K562 (cell line): ENCODE measurements around the gene TRIM2. TPM values are rescaled to one million over a fixed set of nuclear protein-coding genes. Genes with fewer than 3 reads are reported as not detected.

Experiments used
- ATAC-seq: fragments of 200-7000 bp; cut with Tn5 transposase; 3 replicates; pipeline ENCODE4 v1.9.1; 2020; ENCODE audit warnings: moderate library complexity
- BruUV-seq: library from RNA; stranded (reverse); fragments of 400-500 nt; replicated peaks from 2 replicates; lab custom pipeline; 2021; lab: Mats Ljungman, UMichigan
- CTCF ChIA-PET: fragments of 300-600 bp; formaldehyde crosslinking; extraction: SDS; loops from one replicate; lab custom pipeline; 2021; ENCODE audit warnings: low intra/inter-chr PET ratio; lab: Yijun Ruan, JAX
- POLR2A ChIA-PET: fragments of 300-600, 350-650 bp; sonication (Branson Sonifier 250); formaldehyde crosslinking; extraction: SDS; loops from one replicate; lab custom pipeline; 2021; ENCODE audit warnings: antibody characterized with exemption, inconsistent platforms; lab: Yijun Ruan, JAX
- DNase-seq, 4 experiments: peaks; one replicate each; pipeline versions ENCODE4 v3.0.0 to v3.0.0-alpha.2; 2011 to 2018; ENCODE audit warnings: low spot score in 3 of 4, mixed read lengths in 3 of 4; ENCODE audit errors: extremely low read depth in 1 of 4
- FAIRE-seq: peaks from 2 replicates; lab custom pipeline; 2011; peaks lifted over from hg19 to GRCh38; lab: Jason Lieb, UNC
- H2AFZ ChIP-seq: 2 replicates; pipeline ENCODE4 v1.6.0; 2011; ENCODE audit warnings: low read depth, low read length, control low read depth, inconsistent platforms
- H3K27ac ChIP-seq: fragments of 200-600 bp; 3 replicates; pipeline ENCODE4 v1.8.0; 2011; ENCODE audit warnings: low read depth, mild to moderate bottlenecking, control low read depth, inconsistent platforms, low read length, moderate library complexity, mixed read lengths; ENCODE audit errors: extremely low read depth
- H3K27me3 ChIP-seq, 2 experiments: fragments of 300-600 bp in 1 of 2; 2 replicates in 1 of 2; 3 replicates in 1 of 2; pipeline versions ENCODE4 v1.6.0 to v1.8.0; 2011; ENCODE audit warnings: inconsistent platforms in 2 of 2, low read length in 2 of 2, mild to moderate bottlenecking in 1 of 2, mixed read lengths in 1 of 2, moderate library complexity in 1 of 2; ENCODE audit not compliant: control insufficient read depth in 2 of 2, insufficient read depth in 2 of 2
- H3K36me3 ChIP-seq: fragments of 300-600 bp; 3 replicates; pipeline ENCODE4 v1.8.0; 2011; ENCODE audit warnings: mild to moderate bottlenecking, low read length, inconsistent platforms; ENCODE audit not compliant: control insufficient read depth, insufficient read depth
- H3K4me1 ChIP-seq, 2 experiments: fragments of 200-600 bp in 1 of 2; replicated peaks in 1 of 2; 2 replicates in 1 of 2; 3 replicates in 1 of 2; pipeline versions ENCODE4 v1.5.1 to v1.8.0; 2011; ENCODE audit warnings: inconsistent platforms in 2 of 2, low read length in 2 of 2, mild to moderate bottlenecking in 1 of 2, mixed read lengths in 1 of 2, moderate library complexity in 1 of 2; ENCODE audit not compliant: control insufficient read depth in 2 of 2, insufficient read depth in 2 of 2
- H3K4me2 ChIP-seq: 2 replicates; pipeline ENCODE4 v1.6.1; 2011; ENCODE audit warnings: low read length, control low read depth, inconsistent platforms, mixed read lengths; ENCODE audit not compliant: insufficient read depth
- H3K4me3 ChIP-seq: fragments of 200-600 bp; sonication (generic), shearing (Covaris generic); 2 replicates; pipeline ENCODE4 v1.5.1; 2016; ENCODE audit warnings: control low read depth, inconsistent platforms
- H3K79me2 ChIP-seq: fragments of 200-600 bp; 3 replicates; pipeline ENCODE4 v1.8.0; 2011; ENCODE audit warnings: low read length, inconsistent platforms; ENCODE audit not compliant: control insufficient read depth, insufficient read depth
- H3K9ac ChIP-seq, 2 experiments: 2 replicates each; pipeline versions ENCODE4 v1.6.0 to v1.6.1; 2011; ENCODE audit warnings: low read depth in 2 of 2, low read length in 2 of 2, control low read depth in 1 of 2, inconsistent platforms in 1 of 2, mild to moderate bottlenecking in 1 of 2, mixed read lengths in 1 of 2; ENCODE audit not compliant: insufficient read depth in 1 of 2
- H3K9me1 ChIP-seq: one replicate; pipeline ENCODE4 v1.6.0; 2011; ENCODE audit warnings: inconsistent platforms, mild to moderate bottlenecking, low read length, moderate library complexity; ENCODE audit not compliant: control insufficient read depth, insufficient read depth
- H3K9me3 ChIP-seq: replicated peaks from 2 replicates; pipeline ENCODE4 v1.5.1; 2011; ENCODE audit warnings: low read depth, low read length, inconsistent platforms; ENCODE audit not compliant: control insufficient read depth, insufficient read depth
- H4K20me1 ChIP-seq: replicated peaks from 2 replicates; pipeline ENCODE4 v1.6.1; 2011; ENCODE audit warnings: low read length, inconsistent platforms, mixed read lengths; ENCODE audit not compliant: control insufficient read depth, insufficient read depth
- ATF2 ChIP-seq: sonication (generic); formaldehyde crosslinking; IDR thresholded peaks from 2 replicates; pipeline ENCODE4 v1.8.1; 2022; ENCODE audit warnings: missing genetic modification reagents
- ATF3 ChIP-seq, 2 experiments: fragments of 450-650 bp in 1 of 2; sonication (generic) in 1 of 2; formaldehyde crosslinking in 1 of 2; IDR thresholded peaks in 1 of 2; conservative IDR thresholded peaks in 1 of 2; 2 replicates each; pipeline versions ENCODE4 v1.6.1 to v1.8.1; 2016 to 2023; ENCODE audit warnings: mild to moderate bottlenecking in 2 of 2, moderate library complexity in 2 of 2, inconsistent platforms in 1 of 2, missing genetic modification reagents in 1 of 2
- BRF2 ChIP-seq: IDR thresholded peaks from 3 replicates; pipeline ENCODE4 v1.6.1; 2011; ENCODE audit warnings: borderline replicate concordance, mild to moderate bottlenecking; ENCODE audit not compliant: insufficient read length, insufficient read depth
- JUNB ChIP-seq: fragments of 450-650 bp; formaldehyde crosslinking; conservative IDR thresholded peaks from 2 replicates; pipeline ENCODE4 v1.4.0; 2020; ENCODE audit warnings: mild to moderate bottlenecking
- KDM4B ChIP-seq, 2 experiments: fragments of 450-650 bp in 1 of 2; sonication (generic) in 1 of 2; IDR thresholded peaks; 2 replicates each; pipeline ENCODE4 v1.6.1; 2016 to 2017; ENCODE audit warnings: borderline replicate concordance in 2 of 2, antibody characterized with exemption in 1 of 2, low read depth in 1 of 2, mild to moderate bottlenecking in 1 of 2
- NR2C2 ChIP-seq, 2 experiments: fragments of 200-800 bp in 1 of 2; sonication (Bioruptor generic) in 1 of 2; sonication (generic) in 1 of 2; formaldehyde crosslinking in 1 of 2; IDR thresholded peaks; 2 replicates each; pipeline versions ENCODE4 v1.6.1 to v1.8.0; 2016 to 2022; ENCODE audit warnings: mild to moderate bottlenecking in 1 of 2, missing compliant biosample characterization in 1 of 2, missing genetic modification characterization in 1 of 2, missing genetic modification reagents in 1 of 2
- POLR2AphosphoS2 ChIP-seq: IDR thresholded peaks from 2 replicates; pipeline ENCODE4 v1.6.1; 2012; ENCODE audit warnings: low read length, improper control_type of control experiment
- TRIM28 ChIP-seq: fragments of 450-650 bp; IDR thresholded peaks from 2 replicates; pipeline ENCODE4 v1.6.1; 2017
- ZBTB1 ChIP-seq: sonication (generic); formaldehyde crosslinking; IDR thresholded peaks from 2 replicates; pipeline ENCODE4 v1.8.1; 2023; ENCODE audit warnings: missing genetic modification reagents, low read depth, mild to moderate bottlenecking, borderline replicate concordance
- ZKSCAN8 ChIP-seq: fragments of 200-800 bp; sonication (Bioruptor generic); IDR thresholded peaks from 2 replicates; pipeline ENCODE4 v1.6.1; 2016; ENCODE audit warnings: missing genetic modification characterization, missing compliant biosample characterization
- ZNF316 ChIP-seq: fragments of 450-650 bp; IDR thresholded peaks from 2 replicates; pipeline ENCODE4 v1.6.1; 2016
- ZNF592 ChIP-seq: fragments of 450-650 bp; IDR thresholded peaks from 2 replicates; pipeline ENCODE4 v1.6.1; 2017; ENCODE audit warnings: antibody characterized with exemption, mild to moderate bottlenecking
- WGBS: fragments of 100-300 bp; shearing (Covaris generic); methylation state at CpG from one replicate; pipeline ENCODE4 v1.1.6; 2016; ENCODE audit warnings: low coverage, mixed read lengths; ENCODE audit not compliant: insufficient coverage; ENCODE audit errors: missing lambda C conversion rate; 5-methylcytosine and 5-hydroxymethylcytosine counted together
- in situ Hi-C: fragments of 300-500 bp; cut with MboI; formaldehyde crosslinking; loops from 4 replicates; pipeline ENCODE4 v1.15.0; 2018; ENCODE audit warnings: inconsistent platforms, mixed read lengths
- intact Hi-C: fragments of 100-400 bp; cut with micrococcal nuclease; formaldehyde crosslinking; loops from 2 replicates; pipeline ENCODE4 v1.14.2; 2022
- polyA plus RNA-seq, 8 experiments: library from polyadenylated mRNA; depleted of rRNA in 4 of 8; stranded (reverse) in 5 of 8; unstranded in 3 of 8; fragments of >200 nt; fragmentation: Nextera tagmentation in 2 of 8; fragmentation: Illumina TruSeq in 1 of 8; extraction: Ambion mirVana in 2 of 8; extraction: Trizol in 1 of 8; gene quantifications; 2 replicates each; pipeline versions ENCODE4 v1.2.1 to v1.2.3, GENCODE V29; 2011 to 2014; ENCODE audit warnings: inconsistent platforms in 1 of 8, missing spikeins in 1 of 8
- total RNA-seq, 7 experiments: library from RNA; depleted of rRNA in 6 of 7; stranded (reverse); fragments of >200 nt in 6 of 7; fragmentation: Illumina TruSeq in 2 of 7; extraction: Trizol in 2 of 7; gene quantifications; 2 replicates each; pipeline versions ENCODE4 v1.2.1 to v1.2.3, GENCODE V29; 2011 to 2021; ENCODE audit warnings: low replicate concordance in 1 of 7

TRIM2 gene
- total and polyA plus RNA-seq, 9 of the 15 experiments (the other 6 are each of a cell fraction or from before 2014, with no cell fraction given) = 0.01 to 0.41 (median 0.13) TPM; not detected in 1

DNA sequence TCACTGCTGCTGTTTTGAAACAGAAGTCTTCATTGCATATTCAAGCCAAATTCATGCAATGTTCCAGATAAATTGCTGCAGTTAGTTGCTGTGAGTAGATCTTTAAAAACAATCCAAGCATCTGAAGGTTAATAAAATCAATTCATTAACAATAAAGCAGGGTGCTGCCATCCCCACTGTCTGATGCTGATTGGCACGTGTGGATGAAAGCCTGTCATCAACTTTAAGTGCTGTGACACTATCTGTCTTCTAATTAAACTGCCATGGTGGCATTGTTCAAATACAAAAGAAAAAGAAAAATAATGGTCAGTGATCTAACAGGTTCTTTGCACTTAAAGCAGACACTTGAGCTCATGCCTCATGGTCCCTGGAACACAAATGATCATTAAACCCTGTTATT, 77.2 kb downstream of the TRIM2 start (continued):
- TF ChIP-seq NR2C2 (CRISPR knock-in tag; IDR thresholded peaks at IDR 0.05) (no peak), NR2C2 (tag; IDR thresholded peaks at IDR 0.05) (no peak), ATF2 (no peak)

DNA sequence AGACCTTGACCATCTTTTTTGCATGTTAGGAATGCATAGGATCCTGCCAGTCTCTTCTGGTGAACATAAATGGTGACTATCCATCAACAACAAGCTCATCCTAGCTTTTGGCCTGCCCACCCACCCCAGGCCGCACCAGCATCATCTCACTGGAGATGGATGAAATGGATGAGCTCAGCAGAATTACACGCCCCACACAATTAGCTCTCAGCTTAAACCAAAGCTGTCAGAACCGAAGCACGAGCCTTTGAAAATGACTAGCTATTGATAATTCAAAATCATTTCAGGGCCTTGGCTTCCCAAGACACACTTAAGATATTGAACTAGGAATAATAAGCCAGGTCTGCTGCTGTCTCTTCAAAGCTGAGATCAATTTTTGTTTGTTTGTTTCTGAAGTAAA, 77.8 kb downstream of the TRIM2 start:
- Histone ChIP-seq H4K20me1 (no peaks in the 10 kb centered on the region), H3K9me1 (no peaks in the 10 kb centered on the region), H3K79me2 (no peaks in the 10 kb centered on the region), H3K9me3 (no peaks in the 10 kb centered on the region), H3K27ac (no peak overlapping the region), H3K4me3 (no peak overlapping the region), H3K36me3 (no peaks in the 10 kb centered on the region), H2AFZ (no peak overlapping the region), H3K27me3 (peaks cover 0 to 6% of the 10 kb centered on the region in 2 experiments; a peak in 1 of 5 replicates), H3K4me1 (no peaks in the 10 kb centered on the region), H3K4me2 (no peak overlapping the region), H3K9ac (no peak overlapping the region)
- WGBS = 2% methylated on average over 4 of the region's 4 CpGs
- ChIA-PET CTCF (no interaction called here), POLR2A (interaction anchor here (0.6 kb wide), 1 partner anchor 125 kb away, joined by 3 read pairs; no protein-coding TSS in a partner anchor)
- no TSS peak for BruUV-seq
- no peak for FAIRE-seq
- in situ Hi-C loops (no loop called here), intact Hi-C loops (no loop called here)
- no peak for DNase-seq
- ATAC-seq = no peak
- no peak for TF ChIP-seq POLR2AphosphoS2
- TF ChIP-seq JUNB (CRISPR knock-in tag) = no peak
- TF ChIP-seq ZNF316 = peak; percentile 48
- TF ChIP-seq ZKSCAN8 = no peak
- TF ChIP-seq ZNF592 = no peak
- TF ChIP-seq TRIM28 = no peak
- TF ChIP-seq ATF3 (IDR thresholded peaks at IDR 0.05) = no peak
- TF ChIP-seq ATF3 (CRISPR knock-in tag; conservative IDR thresholded peaks at IDR 0.05) = no peak
- no peak for TF ChIP-seq BRF2
- TF ChIP-seq KDM4B (IDR thresholded peaks at IDR 0.05; ENCODE audit: borderline replicate concordance in 2 of 2, low read depth in 1 of 2) = no peak
- no peak for TF ChIP-seq ZBTB1
